Posterior cingulate gyrus (tissue), 11 donors: ENCODE data around the gene RPS2.

Experiments
- DNase-seq, 10 donors: peaks; one replicate each; pipeline versions ENCODE4 v3.0.0 to v3.0.0-alpha.2; 2020 to 2021; ENCODE audit warnings: mixed read lengths in 3 of 10
- intact Hi-C: fragments of 100-400 bp; cut with DNase I; formaldehyde crosslinking; loops from one replicate; pipeline ENCODE4 v1.15.1; 2023

The RPS2 gene

GRCh38 chr16:1983544-1984346 lies 19.1 kb upstream of the RPS2 start, which contains the start of gene GFER:
Gene GFER (plus strand): TSS chr16:1984193. CDS start chr16:1984219, 26 bp downstream.
- peak; percentile 74 to 98 (median 84) for DNase-seq
- intact Hi-C loops, result no loop called here

DNA sequence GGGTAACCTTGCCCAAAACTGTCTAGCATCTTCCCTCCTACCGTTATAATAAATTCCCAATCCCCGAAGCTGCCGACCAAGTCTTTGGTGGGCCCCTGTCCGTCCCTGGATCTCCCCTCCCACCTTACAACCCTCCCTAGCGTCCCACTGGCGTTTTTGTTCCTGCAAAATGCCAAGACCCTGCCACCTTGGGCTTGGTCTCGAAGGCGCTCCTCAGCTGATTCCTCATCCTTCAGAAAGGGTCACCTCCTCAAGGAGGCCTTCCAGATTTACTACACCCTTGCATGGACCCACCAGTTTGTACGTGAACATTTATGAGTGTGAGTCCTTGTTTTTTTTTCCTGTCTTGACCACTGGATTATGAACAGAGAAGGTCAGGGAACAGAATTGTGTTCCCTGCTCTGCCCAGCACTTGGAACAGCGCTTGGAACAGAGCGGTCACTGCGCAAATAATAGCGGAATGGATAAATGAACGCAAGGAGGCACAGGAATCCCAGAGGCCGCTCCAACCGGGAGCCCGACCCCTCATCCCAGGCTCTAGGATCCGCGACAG lies 18.4 kb upstream of the RPS2 start:
- intact Hi-C loops, result no loop called here
- no peak for DNase-seq

GRCh38 chr16:1982013-1982433 lies 17.4 kb upstream of the RPS2 start:
- DNase-seq, result peak in 2 of 10 donors; percentile 30 to 52

DNA sequence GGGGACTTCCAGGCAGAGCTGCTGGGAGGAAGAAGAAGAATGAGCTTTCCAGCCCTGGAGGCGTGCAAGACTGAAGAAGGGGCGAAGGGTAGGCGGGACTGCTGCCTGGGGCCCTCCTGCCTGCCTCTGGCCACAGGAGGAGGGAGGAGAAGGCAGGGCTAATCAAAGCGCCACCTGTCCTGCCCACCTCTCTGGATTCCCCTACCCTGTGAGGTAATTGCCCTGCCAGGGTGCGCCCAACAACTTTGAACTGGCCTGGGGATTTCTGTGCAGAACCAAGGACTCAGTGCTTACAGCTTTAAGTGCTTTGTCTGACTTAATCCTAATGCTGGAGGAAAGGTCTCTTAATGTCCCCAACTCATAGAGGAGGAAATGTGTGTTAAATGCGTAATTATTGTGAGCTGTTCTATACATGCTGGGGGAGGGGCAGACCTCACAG lies 16.8 kb upstream of the RPS2 start, which contains the start of gene NOXO1:
NOXO1 (minus strand) TSS at position 72 of the 439 bp plus-strand sequence. CDS start 290 bp downstream, outside the sequence.
- DNase-seq, result no peak
- intact Hi-C loops, result no loop called here

More at GRCh38 chr16:1982013-1982433, 17.4 kb upstream of the RPS2 start:
- intact Hi-C loops, result no loop called here

GRCh38 chr16:1980770-1981087 lies 16.1 kb upstream of the RPS2 start:
- DNase-seq, result no peak
- intact Hi-C loops, result no loop called here

GRCh38 chr16:1980030-1980769 lies 15.6 kb upstream of the RPS2 start:
- intact Hi-C loops, result no loop called here
- no peak for DNase-seq

DNA sequence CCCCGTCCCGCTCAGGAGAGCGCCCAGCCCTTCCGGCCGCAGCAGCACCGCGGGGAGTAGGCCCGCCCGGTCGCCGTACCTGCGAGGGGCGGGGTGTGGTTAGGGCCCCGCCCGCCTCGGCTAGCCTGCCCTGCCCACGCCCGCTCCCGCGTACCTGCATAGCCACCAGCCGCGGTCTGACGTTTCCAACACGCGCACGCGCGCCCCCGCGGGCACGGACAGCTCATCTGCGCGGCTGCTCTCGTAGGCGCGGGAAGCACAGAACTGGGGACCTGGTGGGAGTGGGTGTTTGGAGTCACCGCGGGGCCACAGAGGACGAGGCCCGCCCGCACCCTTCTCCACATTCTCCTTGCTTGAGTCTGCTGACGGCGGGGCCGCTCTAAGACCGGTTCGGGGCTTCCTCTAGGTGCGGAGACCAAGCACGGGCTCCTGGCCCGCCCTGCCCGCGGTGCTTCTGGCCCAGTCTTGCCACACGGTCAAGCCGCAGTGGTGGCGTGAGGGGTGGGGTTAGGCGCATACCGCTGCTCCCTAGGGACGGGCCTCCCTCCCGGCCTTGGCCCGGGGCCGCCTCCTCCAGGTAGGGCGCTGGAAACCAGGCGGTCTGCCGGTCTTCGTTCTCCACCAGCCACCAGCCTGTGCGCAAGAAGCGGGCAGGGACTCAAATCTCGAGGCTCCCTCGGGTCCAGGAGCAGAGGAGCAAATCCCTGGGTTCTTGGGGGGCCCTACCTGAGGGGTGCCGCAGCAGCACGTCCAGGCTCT lies 14.8 kb upstream of the RPS2 start:
- intact Hi-C loops, result no loop called here
- no peak for DNase-seq

GRCh38 chr16:1978476-1979120 lies 14.0 kb upstream of the RPS2 start:
- no peak for DNase-seq
- intact Hi-C loops, result no loop called here

DNA sequence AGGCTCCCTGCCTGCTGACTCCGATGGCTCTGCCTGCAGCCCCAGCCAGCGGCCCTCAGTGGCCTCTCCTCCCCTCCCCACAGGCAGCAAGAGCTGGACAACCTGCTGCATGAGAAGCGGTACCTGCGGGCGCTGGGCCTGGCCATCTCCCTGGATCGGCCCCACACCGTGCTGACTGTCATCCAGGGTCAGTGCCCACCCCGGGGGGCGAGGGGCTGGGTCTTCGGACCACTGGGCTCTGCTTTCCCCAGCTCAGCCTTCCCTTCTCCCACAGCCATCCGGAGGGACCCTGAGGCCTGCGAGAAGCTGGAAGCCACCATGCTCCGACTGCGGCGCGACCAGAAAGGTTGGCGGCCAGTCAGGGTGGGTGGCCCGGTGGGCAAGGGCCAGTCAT lies 13.2 kb upstream of the RPS2 start:
- intact Hi-C loops, result no loop called here
- no peak for DNase-seq

DNA sequence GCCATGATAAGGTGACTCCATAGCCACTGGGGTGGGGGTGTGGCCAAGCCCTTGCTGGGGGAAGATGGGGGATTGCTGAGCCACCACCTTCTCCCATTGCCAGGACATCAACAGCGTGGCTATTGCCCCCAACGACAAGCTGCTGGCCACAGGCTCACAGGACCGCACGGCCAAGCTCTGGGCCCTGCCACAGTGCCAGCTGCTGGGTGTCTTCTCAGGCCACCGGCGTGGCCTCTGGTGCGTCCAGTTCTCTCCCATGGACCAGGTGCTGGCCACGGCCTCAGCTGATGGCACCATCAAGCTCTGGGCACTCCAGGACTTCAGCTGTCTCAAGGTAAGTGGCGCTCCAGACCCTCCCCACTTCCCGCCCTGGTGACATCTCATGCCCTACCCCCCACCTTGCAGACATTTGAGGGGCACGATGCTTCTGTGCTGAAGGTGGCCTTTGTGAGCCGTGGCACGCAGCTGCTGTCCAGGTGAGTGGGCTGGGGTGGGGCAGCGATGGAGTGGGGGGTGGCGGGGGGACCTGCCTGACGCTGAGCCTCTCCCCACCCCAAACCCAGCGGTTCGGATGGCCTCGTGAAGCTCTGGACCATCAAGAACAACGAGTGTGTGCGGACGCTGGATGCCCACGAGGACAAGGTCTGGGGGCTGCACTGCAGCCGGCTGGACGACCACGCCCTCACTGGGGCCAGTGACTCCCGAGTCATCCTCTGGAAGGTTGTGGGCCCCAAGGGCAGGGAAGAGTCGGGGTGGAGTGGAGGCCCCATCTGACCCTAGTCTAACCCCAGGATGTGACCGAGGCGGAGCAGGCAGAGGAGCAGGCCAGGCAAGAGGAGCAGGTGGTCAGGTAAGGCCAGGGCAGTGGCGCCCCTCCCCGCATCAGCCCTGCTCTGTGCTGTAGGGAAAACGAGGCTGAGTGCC lies 12.6 kb upstream of the RPS2 start:
- no peak for DNase-seq

DNA sequence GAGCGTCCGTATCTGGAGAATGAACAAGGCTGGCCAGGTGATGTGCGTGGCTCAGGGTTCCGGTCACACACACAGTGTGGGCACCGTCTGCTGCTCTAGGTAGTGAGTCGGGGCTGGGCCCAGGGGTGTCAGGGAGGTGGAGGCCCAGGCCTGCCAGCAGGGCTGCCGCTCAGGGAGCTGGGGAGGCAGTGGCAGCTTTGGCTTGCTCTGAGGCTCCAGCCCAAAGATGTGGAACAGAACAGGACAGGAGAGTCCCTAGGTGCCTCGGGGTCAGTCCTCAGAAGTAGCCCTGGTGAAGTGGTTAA lies 11.5 kb upstream of the RPS2 start:
- no peak for DNase-seq
- intact Hi-C loops, result no loop called here

More for the DNA sequence above, 12.6 kb upstream of the RPS2 start:
- intact Hi-C loops, result no loop called here

GRCh38 chr16:1975432-1976215 lies 11.0 kb upstream of the RPS2 start:
- intact Hi-C loops, result no loop called here
- no peak for DNase-seq

DNA sequence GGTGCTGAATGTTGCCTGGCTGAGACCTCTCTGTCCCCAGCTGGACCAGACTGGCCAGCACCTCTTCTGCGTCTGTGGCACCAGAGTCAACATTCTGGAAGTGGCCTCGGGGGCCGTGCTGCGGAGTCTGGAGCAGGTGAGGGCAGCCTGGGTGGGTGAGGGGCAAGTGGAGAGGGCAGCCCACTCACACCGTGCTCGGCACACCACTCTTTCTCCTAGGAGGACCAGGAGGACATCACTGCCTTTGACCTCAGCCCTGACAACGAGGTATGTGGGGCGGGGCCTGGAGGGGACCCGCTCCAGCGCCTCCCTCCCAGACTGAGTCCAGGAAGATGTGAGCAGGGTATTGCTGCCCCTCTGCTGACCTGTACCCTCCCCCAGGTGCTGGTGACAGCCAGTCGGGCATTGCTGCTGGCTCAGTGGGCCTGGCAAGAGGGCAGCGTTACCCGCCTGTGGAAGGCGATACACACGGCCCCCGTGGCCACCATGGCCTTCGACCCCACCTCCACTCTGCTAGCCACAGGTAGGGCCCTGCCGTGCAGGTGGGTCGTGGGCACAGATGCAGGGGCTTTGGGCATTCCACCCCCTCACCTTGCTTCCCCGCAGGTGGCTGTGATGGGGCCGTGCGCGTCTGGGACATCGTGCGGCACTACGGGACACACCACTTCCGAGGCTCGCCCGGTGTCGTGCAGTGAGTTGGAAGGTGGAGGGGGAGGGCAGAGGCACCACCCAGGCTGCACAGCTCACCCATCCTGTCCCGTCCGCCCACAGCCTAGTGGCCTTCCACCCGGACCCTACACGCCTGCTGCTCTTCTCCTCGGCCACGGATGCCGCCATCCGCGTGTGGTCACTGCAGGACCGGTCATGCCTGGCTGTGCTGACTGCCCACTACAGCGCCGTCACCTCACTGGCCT lies 9.8 kb upstream of the RPS2 start:
- intact Hi-C loops, result no loop called here

DNA sequence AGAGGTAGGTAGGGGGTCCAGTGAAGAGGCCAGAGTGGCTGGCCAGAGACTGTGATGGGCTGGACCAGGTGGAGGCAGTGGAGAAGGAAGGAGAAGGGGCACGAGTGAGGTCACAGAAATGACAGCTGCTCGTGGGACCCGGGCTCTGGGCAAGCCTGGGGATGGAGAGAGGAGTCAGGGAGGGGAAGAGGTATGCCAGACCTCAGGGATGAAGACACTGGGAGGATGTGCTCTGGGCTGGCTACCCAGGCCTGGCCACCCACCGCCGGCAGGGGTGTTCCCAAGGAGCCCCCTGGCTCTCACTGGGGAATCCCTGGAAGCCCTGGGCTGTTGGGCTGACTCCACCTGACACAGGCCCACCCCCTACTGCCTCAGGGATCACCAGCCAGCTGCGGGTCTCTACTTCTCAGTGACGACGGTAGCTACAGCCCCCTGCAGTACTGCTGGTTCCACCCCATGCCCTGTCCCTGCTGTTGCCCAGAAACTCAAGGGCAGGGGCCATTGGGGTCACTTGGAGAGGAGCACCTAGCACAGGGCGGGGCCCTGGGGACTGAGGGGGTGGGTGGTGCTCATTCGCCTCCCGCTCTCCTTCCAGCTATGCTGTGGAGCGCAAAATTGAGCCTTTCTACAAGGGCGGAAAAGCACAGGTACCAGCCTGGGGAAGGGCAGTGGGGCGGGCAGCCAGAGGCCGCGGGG lies 9.0 kb upstream of the RPS2 start:
- intact Hi-C loops, result no loop called here
- peak in 1 of 10 donors; percentile 80 for DNase-seq

More for the DNA sequence above, 9.8 kb upstream of the RPS2 start:
- peak in 1 of 10 donors; percentile 80 for DNase-seq

DNA sequence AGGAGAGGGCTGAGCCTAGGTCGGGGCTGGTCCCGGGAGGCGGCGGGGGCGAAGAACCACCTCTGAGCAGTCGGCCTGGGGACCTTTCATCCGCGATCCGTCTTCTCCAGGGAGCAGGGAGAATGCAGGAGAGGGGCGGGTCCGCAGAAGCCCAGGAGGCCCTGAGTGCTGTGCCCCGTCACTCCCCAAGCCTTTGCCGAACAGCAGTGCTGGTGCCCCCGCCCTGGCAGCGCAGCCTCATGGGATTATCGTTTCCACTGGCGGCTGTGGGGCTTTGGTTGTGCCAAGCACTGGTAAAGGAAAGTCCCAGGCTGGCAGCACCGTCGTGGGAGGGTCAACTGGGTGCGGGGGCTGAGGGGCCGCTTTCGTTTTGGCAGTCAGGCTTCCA lies 7.9 kb upstream of the RPS2 start:
- DNase-seq, result peak in 1 of 10 donors; percentile 75
- intact Hi-C loops, result no loop called here

DNA sequence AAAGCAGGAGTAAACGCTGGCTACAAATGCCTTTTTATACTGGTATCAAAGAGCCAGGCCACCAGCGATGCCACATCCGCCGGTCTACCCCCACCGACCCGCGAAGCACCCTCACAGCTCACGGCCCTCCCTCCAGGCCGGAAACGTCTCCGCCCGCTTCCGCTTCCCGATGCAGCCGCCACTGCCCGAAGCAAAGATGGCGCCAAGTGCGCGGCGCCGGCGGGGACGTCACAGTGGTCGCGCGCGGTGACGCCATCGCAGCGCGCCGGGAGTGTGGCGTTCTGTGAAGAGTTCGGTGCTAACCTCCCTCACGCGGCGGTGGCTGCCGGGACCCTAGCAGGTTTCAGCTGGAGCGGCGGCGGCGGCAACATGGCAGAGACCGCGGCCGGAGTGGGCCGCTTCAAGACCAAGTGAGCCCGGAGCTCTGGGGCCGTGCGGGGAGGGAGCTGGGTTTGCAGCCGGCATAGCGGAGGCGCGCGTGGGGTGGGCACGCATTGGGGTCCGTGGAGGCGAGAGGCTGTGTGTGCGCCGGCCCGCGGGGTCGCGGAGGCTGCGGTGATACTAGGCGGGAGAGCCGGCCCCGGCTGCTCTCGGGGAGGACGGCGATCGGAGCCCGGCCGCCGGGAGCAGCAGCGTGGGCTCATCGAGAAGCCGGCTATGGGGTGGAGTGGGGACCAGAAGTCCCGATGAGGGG lies 7.3 kb upstream of the RPS2 start, which contains the start of gene TBL3:
TBL3 (plus strand) TSS at position 258 of the 694 bp plus-strand sequence; CDS start at position 370, 112 bp downstream.
- DNase-seq, result peak; percentile 87 to 99 (median 93)
- intact Hi-C loops, result no loop called here
